ENCODE results near the gene SPSB2. TPM values are rescaled to one million over a fixed set of nuclear protein-coding genes. Genes with fewer than 3 reads are reported as not detected.

Gene SPSB2
- total RNA-seq, 1 experiment from 2014 or later, result 8.1 TPM

DNA sequence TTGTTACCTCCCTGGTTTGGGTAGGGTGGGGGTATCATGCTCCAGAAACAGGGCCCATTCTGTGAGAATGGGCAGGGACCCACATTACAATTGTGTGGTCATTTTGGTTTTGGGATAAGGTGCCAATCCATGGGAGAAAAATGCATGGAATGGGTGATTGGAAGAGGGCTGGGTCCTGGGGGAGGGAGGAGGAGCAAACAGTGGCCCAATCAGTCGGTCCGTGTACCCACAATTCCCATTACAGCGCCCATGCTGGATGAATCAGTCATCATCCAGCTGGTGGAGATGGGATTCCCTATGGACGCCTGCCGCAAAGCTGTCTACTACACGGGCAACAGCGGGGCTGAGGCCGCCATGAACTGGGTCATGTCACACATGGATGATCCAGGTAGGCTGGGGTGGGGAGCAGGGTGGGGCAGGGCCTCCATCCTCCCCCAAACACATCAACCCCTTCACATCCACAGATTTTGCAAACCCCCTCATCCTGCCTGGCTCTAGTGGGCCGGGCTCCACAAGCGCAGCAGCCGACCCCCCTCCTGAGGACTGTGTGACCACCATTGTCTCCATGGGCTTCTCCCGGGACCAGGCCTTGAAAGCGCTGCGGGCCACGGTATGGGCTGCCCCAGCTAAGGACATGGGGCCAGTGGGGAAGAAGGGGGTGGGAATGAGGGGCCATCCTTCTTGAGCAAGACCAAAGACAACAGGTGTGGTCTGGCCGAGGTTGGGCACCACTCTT lies 9.3 kb downstream of the SPSB2 start:
- POLR2A ChIA-PET (ENCODE audit: low non-redundant PET), result no interaction called here
- DNase-seq (ENCODE audit: low spot score), result no peak
- Histone ChIP-seq H3K27me3 (replicated peaks; ENCODE audit: insufficient read depth, low read depth, low read length, poor library complexity) (no peaks in the 10 kb centered on the region), H3K27ac (ENCODE audit: low read depth, low read length, poor library complexity, severe bottlenecking) (no peak overlapping the region), H3K36me3 (ENCODE audit: insufficient read depth, low read length, poor library complexity, severe bottlenecking) (peaks cover 66% of the 10 kb centered on the region), H3K9me3 (ENCODE audit: low read depth, low read length, poor library complexity, severe bottlenecking) (no peaks in the 10 kb centered on the region), H3K4me3 (ENCODE audit: low read depth, low read length, poor library complexity, severe bottlenecking) (no peak overlapping the region), H3K4me1 (ENCODE audit: insufficient read depth, low read length, poor library complexity, severe bottlenecking) (peaks cover 17% of the 10 kb centered on the region)
- intact Hi-C loops (cut with micrococcal nuclease; ENCODE audit: unreplicated experiment), result no loop called here
- CTCF ChIA-PET, result no interaction called here
- BruUV-seq (replicated peaks), result no TSS peak
- TF ChIP-seq EZH2 (IDR thresholded peaks at IDR 0.05; ENCODE audit: borderline replicate concordance, low read depth, low read length, poor library complexity, severe bottlenecking), result no peak
- TF ChIP-seq, protein P1, sequence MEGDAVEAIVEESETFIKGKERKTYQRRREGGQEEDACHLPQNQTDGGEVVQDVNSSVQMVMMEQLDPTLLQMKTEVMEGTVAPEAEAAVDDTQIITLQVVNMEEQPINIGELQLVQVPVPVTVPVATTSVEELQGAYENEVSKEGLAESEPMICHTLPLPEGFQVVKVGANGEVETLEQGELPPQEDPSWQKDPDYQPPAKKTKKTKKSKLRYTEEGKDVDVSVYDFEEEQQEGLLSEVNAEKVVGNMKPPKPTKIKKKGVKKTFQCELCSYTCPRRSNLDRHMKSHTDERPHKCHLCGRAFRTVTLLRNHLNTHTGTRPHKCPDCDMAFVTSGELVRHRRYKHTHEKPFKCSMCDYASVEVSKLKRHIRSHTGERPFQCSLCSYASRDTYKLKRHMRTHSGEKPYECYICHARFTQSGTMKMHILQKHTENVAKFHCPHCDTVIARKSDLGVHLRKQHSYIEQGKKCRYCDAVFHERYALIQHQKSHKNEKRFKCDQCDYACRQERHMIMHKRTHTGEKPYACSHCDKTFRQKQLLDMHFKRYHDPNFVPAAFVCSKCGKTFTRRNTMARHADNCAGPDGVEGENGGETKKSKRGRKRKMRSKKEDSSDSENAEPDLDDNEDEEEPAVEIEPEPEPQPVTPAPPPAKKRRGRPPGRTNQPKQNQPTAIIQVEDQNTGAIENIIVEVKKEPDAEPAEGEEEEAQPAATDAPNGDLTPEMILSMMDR (conservative IDR thresholded peaks at IDR 0.05; ENCODE audit: low read depth, low read length), result no peak

DNA sequence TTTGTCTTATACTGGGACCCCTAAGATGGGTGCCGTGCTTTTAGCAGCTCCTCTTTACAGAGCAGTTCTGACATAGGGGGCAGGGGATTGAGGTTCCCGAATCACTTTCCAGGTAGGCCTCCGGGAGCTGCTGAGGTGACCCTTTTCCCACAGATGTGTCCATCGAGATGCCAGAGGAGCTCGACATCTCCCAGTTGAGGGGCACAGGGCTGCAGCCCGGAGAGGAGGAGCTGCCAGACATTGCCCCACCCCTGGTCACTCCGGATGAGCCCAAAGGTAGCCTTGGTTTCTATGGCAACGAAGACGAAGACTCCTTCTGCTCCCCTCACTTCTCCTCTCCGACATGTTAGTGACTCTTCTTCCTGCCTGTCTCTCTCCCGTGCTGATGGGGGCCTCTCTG lies 10.1 kb downstream of the SPSB2 start:
- Histone ChIP-seq H3K4me3 (ENCODE audit: low read depth, low read length, poor library complexity, severe bottlenecking) (no peak overlapping the region), H3K27ac (ENCODE audit: low read depth, low read length, poor library complexity, severe bottlenecking) (no peak overlapping the region), H3K27me3 (replicated peaks; ENCODE audit: insufficient read depth, low read depth, low read length, poor library complexity) (no peaks in the 10 kb centered on the region), H3K36me3 (ENCODE audit: insufficient read depth, low read length, poor library complexity, severe bottlenecking) (peaks cover 67% of the 10 kb centered on the region), H3K4me1 (ENCODE audit: insufficient read depth, low read length, poor library complexity, severe bottlenecking) (peaks cover 12% of the 10 kb centered on the region), H3K9me3 (ENCODE audit: low read depth, low read length, poor library complexity, severe bottlenecking) (no peaks in the 10 kb centered on the region)
- CTCF ChIA-PET, result no interaction called here
- BruUV-seq (replicated peaks), result no TSS peak
- intact Hi-C loops (cut with micrococcal nuclease; ENCODE audit: unreplicated experiment), result no loop called here
- TF ChIP-seq, protein P1 (conservative IDR thresholded peaks at IDR 0.05; ENCODE audit: low read depth, low read length), result no peak
- TF ChIP-seq EZH2 (IDR thresholded peaks at IDR 0.05; ENCODE audit: borderline replicate concordance, low read depth, low read length, poor library complexity, severe bottlenecking), result no peak
- no peak for DNase-seq (ENCODE audit: low spot score)
- POLR2A ChIA-PET (ENCODE audit: low non-redundant PET), result no interaction called here

DNA sequence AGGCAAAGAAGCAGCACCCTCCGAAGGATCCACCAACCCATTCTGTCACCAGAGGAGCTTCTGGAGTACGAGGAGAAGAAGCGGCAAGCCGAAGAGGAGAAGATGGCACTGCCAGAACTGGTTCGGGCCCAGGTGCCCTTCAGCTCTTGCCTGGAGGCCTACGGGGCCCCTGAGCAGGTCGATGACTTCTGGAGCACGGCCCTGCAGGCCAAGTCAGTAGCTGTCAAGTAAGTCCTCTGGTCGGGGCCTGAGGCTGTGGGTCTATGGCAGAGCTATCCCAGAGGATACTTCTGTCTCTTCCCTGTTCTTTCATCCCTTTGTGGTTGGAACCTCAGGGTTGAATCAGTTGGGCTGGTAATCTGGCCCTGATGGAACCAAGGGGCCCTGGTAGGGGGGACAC lies 11.7 kb downstream of the SPSB2 start:
- peaks cover 5% of the 10 kb centered on the region for H3K4me1 ChIP-seq (ENCODE audit: insufficient read depth, low read length, poor library complexity, severe bottlenecking)
- ChIA-PET POLR2A (ENCODE audit: low non-redundant PET) (no interaction called here), CTCF (interaction anchor here (0.6 to 0.7 kb wide), 2 partner anchors 50 to 202 kb away, joined by 4 to 7 read pairs; no protein-coding TSS in a partner anchor)
- no peak overlapping the region for H3K4me3 ChIP-seq (ENCODE audit: low read depth, low read length, poor library complexity, severe bottlenecking)
- BruUV-seq (replicated peaks), result no TSS peak
- no peak overlapping the region for H3K27ac ChIP-seq (ENCODE audit: low read depth, low read length, poor library complexity, severe bottlenecking)
- no peak for TF ChIP-seq EZH2 (IDR thresholded peaks at IDR 0.05; ENCODE audit: borderline replicate concordance, low read depth, low read length, poor library complexity, severe bottlenecking)
- TF ChIP-seq, protein P1 (conservative IDR thresholded peaks at IDR 0.05; ENCODE audit: low read depth, low read length), result no peak
- intact Hi-C loops (cut with micrococcal nuclease; ENCODE audit: unreplicated experiment), result no loop called here
- peaks cover 84% of the 10 kb centered on the region for H3K36me3 ChIP-seq (ENCODE audit: insufficient read depth, low read length, poor library complexity, severe bottlenecking)
- no peak for DNase-seq (ENCODE audit: low spot score)
- H3K9me3 ChIP-seq (ENCODE audit: low read depth, low read length, poor library complexity, severe bottlenecking), result no peaks in the 10 kb centered on the region
- no peaks in the 10 kb centered on the region for H3K27me3 ChIP-seq (replicated peaks; ENCODE audit: insufficient read depth, low read depth, low read length, poor library complexity)
